LHCN-M2 (cell line): ENCODE data around the gene LSP1. TPM values are rescaled to one million over a fixed set of nuclear protein-coding genes. Genes with fewer than 3 reads are reported as not detected.

ENCODE experiments used
- DNase-seq: peaks from one replicate; pipeline ENCODE4 v3.0.0-alpha.2; 2012; ENCODE audit warnings: low read depth
- total RNA-seq: library from RNA; depleted of rRNA; stranded (reverse); fragments of >200 nt; gene quantifications from 2 replicates; pipeline ENCODE4 v1.2.3, GENCODE V29; 2014

Gene LSP1
- total RNA-seq, 1 experiment from 2014 or later = 311 TPM

DNA sequence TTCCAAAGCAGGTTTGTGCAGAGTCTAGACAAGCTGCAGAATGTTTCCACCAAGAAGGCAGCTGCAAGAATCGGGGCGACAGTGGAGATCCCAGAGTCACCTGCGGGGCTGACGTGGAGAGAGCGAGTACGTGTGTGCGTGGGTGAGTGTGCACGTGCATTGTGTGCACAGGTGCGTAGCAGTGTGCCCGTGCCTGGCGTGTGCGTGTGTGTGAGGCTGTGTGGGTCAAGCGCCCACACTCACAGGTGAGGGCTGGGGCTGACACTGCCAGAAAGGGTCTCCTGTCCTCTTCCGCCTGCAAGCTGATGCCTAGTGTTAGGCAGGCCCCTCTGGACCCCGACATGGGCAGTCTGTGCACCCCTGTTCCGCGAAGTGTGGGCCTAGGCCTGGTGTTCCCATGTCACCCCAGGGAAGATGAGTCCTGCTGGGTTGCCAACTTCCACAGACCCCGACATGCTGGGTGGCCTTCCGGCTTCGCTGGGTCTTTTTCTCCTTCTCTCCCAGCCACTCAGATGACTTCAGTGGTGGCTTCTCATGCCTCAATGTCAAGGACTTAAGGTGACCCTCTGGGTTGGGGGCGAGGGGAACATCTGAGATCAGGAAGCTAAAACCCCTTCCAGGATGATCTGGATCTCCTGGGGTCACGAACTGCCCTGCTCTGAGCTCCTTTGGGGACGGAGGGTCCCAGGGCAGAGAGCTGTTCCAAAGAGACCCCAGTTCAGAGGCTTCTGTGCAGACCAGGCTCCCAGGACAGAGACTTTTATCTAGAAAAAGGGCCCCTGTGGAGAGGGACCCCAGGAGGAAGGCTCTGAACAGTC, 28.5 kb upstream of the LSP1 start:
- DNase-seq = no peak

DNA sequence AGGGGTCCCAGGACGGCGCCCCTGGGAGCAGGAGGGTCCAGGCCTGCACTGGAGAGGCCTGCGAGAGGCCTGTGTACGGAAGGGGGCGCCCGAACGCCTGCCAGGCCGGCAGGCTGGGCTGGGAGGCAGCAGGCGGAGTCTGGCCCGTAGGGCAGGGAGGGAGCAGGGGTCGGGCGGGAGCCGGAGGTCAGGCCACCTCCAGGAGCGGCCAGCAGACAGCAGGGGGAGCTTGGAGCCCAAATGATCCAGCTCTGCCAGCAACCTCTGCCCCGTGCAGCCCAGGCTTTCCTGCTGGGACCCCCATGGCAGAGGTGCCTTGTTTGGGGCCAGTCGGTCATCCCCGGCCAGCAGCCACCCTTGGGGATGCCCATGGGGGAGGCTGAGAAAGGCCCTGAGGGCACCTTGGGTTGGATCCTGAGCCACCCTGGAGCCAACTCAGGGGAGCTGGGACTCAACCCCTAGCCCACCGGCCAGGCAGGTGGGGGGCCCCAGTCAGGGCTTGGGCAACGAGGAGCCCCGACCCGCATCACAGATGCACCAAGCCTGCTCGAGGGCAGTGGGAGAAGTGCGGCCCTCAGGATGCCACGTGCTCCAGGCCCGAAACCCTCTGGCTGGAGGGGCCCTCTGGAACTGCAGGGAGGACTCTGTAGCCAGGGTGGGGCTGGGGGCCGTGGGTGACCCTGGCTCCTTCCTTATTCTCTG, 27.7 kb upstream of the LSP1 start:
- DNase-seq = peak; percentile 50

DNA sequence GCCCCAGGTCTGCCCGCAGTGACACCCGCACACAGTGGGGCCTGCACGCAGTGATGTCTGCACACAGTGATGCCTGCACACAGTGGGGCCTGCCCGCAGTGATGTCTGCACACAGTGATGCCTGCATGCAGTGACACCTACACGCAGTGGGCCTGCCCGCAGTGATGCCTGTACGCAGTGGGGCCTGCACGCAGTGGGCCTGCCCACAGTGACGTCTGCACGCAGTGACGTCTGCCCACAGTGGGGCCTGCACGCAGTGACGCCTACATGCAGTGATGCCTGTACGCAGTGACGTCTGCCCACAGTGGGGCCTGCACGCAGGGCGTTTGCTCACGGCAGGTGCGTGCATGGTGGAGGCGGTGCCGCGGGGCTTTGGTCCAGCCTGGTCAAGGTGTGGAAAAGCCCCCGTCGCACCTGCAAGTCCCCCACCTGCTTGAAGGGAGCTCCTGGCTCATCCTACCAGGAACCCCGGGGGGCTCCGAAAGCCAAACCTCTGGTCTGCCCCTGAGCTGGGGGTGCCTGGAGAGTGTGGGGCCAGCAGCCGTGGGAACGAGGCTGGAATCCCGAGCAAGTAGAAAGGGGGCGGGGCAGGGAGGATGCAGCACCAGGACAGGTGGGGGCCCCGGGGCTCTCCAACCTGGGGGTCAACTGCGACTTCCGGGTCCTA, 27.0 kb upstream of the LSP1 start:
- DNase-seq = no peak

DNA sequence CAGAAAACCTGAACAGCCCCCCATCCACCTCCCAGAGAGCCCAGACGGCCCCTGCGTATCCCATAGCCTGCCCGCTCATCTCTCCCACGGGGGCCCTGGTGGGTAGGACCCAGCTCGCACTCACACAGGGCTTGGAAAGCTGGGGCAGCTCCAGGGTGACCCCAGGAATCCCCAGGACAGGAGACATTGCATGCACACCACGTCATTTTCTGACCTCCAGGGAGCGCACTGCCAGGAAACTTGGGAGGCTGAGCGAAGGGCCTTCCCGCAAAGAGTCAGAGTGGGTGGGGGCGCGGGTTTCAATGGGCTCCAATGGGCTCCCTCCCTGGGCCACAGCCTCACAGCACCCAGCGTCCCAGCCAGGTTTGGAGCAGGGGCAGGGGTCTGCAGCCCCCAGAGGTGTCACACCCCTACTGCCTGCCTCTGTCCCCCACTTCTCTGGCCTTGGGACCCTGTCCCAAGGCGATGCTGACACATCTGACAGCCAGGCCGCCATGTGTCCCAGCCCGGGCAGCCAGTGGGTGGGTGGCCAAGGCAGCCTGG, 26.3 kb upstream of the LSP1 start:
- peak; percentile 85 for DNase-seq

DNA sequence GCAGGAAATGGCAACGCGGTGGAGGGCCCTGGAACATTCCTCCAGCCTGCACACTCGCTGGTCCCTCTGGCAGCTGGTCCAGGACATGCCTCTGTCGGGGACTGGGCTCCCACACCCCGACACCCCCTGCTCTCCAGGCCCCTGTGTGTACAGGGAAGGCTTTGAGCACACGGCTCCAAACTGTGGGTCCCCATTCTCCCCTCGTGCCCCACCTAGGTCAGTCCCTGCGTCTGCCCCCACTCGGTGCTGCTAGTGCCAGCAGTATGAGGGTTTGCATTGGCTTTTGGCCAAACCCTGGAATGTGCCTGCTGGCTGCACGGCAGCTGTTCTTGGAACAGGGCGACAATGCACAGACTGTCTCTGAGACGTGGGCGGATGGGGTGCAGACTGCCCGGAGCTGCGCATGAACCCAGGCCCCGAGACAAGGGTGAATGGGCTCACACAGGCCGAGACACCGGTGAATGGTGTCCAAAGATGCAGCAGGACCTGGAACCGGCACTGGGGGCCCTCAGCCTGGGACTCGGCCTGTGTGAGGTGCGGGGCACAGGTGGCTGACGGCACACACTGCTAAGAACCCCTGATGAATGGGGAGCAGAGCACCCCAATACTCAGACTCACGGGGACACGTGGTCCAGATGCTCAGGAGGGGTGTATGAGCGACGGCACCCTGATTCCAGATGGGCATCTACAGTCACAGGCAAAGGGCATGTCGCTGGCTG, 25.6 kb upstream of the LSP1 start:
- DNase-seq = peak; percentile 96

DNA sequence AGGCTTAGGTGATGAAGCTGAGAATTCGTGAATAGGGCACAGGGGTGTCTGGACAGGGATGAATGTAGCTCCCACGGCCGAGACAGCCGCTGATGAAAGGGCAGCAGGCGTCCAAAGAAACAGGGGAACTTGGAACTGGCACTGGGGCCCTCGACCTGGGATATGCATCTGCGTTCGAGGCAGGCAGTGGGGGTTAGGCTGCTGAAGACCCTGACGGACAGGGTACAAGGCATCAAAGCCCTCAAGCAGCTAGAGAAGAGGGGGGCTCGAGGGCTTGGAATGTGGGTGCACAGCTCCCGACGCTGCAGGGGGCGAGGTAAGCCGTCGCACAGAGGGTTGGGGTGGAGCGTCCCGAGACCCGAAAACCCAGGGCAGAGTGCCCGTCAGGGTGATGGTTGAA, 25.0 kb upstream of the LSP1 start:
- no peak for DNase-seq

DNA sequence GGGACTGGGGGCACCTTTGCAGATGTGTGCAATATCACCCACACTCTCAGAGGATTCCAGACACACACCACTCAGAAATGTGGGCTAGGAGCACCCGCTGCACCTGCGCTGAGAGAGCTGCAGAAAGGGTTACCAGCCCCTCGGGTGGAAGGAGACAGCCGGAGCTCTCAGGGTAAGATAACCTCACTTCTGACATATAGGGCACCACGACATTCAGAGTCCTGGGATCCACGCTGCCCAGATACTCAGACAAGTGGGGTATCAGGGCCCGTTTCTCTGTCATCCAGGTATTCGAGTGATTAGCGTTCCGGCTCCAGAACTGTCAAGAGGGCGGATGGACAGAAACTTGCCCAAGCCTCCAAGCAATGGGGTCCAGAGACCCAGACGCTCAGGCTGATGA, 24.3 kb upstream of the LSP1 start:
- no peak for DNase-seq

DNA sequence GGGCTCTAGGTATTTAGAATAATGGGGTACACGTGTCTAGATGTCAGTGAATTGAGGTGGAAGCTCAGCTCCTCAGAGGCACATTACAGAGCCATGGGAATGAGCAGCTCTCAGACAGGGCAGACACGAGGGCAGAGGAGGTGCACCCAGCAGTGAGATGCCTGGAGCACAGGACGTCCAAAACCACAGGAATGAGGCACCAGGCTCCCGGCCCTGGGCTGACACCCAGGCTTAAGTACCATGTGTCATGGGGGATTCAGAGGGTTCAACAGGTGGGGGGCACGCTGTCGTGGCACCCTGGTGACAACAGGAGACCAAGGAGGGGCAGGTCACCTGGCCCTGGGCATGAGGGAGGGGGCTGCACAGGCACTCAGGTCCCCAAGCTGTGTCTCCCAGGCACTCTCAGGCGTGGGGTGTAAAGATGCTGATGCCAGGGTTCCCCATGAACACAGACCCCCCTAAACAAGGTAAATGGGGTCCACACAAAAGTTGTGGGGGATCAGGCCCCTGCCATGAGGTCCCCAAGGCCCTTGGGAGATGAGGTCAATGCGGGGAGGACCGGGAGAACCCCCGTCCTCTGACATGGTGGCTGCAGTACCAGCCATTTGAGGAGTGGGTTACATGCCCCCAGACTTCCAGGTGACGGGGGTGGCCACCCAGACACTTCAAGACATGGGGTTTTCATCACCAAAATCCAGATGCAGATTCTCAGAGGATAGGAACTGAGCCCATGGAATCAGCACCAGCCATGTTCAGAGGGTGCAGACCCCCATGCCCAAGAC, 23.7 kb upstream of the LSP1 start:
- DNase-seq = peak; percentile 84

DNA sequence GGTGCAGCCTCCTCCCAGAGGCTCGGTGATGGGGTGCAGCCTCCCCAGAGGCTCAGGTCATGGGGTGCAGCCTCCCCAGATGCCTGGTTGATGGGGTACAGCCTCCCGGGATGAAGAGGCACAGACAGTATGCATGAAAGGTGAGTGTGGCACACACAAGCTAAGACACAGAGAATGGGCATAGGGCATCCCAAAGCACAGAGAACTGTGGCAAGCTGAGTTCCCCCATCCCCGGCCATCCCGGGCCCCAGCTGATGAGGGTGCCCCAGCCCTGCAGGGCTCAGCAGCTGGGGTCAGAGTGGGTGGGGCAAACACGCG, 22.9 kb upstream of the LSP1 start:
- DNase-seq = no peak

DNA sequence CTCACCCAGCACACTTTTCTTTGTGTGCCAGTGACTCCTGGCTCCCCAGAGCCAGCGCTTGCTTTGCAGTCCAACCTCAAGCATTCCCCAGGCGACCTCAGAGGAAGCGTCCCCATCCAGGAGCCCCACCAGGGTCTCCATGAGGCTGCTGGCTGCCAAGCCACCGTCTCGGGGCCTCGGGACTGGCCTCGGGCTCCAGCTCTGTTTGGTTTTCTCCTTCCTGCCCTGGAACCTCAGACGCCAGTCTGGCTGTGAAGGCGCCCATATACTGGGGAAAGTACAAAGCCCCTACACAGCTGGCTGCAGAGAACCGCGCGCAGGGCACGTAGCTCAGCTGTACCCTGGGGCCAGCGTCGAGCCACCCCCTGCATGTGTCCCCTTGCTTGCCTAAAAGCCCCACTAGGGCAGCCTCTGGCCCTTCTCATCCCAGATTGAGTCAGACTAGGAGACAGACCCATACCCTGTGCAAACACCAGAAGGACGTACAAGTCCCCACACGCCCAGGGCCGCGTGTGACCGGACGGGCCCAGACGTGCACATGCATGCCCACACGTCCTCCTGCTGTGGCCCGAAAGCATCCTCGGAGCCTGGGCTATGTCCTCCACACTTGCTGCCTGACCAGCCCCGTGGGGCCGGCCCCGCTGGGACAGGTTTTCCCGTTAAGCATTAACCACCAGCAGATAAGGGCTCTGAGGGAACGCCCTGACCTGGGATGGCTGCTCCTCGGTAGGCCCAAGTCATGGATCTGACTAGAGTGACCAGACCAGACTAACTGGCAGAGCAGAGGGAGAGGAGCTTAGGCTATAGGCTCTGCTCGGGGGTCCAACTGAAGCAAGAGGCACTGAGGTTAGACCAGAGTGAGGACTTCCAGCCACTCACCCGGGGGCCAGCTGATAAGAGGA, 22.3 kb upstream of the LSP1 start:
- DNase-seq = peak; percentile 36

DNA sequence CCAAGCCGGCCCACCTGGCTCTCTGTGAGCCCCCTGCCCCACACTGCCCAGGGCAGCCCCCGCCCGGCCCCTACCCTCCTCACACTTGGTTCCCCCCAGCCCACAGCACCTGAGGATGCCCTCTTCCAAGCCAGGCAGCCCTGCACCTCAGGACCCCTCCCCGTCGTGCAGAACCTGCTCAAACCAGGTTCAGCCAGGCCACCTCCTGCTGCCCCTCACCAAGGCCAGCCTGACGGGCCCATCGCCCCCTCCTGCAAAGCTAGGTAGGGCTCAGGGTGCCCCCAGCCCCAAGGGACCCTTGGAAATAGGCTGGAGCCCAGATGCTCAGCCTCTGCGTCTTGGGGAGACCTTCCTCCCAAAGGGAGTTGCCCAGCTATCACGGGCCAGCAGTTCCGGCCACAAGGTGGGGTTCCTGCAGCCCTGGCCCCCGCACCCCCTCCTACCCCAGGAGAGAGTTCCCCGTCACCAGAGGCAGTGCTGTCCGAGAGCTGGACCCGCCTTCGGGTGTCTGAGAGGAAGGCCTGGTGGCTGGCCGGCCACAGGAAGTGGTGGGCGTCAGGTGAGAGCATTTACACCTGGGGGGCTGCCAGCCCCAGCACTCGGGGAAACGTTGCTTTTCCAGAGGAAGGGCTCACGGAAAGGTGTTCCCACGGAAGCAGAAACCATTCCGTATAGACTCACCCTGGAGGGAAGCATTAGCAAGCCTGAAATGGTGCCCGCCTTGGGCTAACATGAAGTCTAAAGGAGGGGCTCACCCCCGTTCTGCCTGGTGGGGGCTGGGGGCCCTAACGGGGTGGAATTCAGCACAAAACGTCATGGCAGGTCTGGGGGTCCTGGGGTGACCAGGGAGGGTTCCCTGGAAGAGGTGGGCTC, 21.3 kb upstream of the LSP1 start:
- DNase-seq = no peak

DNA sequence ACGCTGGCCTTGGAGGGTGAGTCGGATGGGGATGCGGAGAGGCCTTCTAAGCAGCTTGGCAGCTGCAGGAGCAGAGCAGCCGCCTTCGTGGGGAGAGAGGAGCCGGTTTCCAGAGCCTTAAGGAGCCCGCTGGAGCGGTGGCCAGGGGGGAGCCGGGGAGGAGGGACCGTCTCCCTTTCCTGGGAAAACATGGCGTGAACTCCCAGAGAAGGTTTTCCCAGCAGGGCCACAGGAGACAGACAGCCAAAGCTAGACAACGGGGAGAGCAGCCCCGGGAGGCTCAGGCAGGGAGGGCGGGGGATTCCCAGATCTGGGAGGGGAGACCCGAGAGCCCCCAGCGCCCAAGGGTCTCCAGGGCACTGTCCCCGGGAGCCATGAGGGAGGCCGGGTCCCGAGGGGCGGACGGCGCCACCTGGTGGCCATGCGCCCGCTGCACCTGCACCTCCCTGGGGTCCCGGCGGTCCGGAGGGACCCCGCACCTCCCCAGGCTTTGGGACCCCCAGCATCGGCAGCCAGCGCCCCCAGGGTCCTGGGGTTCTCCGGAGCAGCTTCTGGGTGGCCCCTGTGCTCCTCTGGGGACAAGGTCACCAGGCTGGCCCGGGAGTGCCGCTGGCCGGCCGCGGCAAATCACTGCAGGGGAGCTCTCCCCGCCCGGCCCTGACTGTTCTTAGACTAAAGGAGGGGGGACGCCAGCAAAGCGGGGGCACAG, 20.5 kb upstream of the LSP1 start:
- no peak for DNase-seq

DNA sequence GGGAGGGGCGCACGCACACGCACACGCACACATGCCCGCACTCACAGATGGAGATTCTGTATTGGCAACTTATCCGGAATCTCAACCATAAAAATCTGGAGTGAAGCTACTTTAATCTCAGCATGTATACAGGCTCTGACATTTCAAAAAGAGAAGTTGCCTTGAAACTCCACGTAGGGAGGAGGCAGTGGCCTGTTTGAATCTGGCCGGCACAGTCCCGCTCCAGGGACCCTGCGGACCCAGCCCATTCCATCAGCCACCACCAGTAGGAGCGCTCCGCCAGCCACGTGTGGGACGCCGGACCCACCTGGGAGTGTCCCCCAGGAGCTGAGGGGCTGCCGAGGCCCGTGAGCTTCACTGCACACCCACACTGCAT, 20.0 kb upstream of the LSP1 start:
- no peak for DNase-seq

DNA sequence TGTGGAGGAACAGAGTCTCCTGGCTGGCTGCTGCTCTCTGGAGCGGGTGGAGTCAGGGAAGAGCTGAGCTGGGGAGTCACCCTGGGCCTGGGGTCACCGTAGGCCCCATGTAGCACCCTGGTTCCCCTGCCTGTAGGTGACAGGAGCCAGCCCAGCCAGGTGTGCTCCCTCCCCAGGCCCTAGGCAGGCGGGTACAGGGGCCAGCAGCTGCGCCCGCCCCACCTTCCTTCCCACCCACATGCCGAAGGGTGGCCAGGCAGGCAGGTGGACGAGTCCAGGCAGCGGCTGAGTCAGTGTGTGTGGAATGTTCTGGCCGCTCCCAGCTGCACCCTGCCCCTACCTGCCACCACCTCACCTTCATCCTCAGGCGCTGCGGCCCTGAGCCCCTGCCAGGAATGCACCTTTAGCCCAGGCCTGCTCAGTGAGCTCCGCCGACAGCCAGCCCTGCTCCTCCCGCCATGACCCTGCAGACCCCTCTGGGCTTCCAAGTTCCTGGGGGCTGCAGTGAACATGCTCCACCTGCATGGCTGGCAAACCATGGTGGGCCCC, 18.7 kb upstream of the LSP1 start:
- DNase-seq = no peak

DNA sequence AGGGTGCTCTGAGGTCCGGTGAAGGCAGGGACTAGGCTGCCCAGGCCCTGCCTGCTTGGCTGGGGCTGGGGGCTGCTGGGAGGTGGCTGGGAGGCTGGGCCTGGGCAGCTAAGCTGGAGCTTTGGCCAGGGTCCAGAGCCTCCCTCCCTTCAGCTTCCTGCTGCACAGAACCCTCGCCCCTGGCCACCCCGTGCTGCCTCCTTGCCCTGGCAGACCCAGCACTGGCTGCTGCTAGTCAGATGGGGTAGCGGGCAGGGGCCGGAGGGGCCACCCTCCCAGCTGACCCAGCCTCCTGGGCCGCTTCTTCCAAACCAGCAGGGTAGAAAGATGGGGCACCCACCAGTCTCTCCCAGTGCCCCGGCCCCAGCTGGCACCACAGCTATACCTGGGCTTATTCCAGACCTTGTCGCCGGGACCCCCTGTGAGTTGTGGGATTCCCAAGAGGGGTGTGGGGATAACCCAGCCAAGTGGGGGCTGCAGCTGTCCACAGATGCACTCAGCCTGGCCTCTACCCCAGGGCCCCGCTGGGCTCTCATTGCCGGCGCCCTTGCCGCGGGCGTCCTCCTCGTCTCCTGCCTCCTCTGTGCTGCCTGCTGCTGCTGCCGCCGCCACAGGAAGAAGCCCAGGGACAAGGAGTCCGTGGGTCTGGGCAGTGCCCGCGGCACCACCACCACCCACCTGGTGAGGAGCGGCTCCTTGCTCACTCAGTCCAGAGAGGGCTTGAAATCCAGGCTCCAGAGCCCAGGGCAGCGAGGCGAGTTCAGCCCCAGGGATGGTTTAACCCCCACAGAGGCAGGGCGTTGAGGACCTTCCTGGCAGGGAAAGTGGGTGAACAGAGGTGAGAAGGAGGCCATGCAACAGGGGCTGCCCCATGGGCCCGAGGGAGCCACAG, 17.9 kb upstream of the LSP1 start, which contains the start of gene SYT8:
SYT8 (plus strand) TSS at position 212 of the 892 bp plus-strand sequence; CDS start at position 328, 116 bp downstream.
- DNase-seq = no peak

DNA sequence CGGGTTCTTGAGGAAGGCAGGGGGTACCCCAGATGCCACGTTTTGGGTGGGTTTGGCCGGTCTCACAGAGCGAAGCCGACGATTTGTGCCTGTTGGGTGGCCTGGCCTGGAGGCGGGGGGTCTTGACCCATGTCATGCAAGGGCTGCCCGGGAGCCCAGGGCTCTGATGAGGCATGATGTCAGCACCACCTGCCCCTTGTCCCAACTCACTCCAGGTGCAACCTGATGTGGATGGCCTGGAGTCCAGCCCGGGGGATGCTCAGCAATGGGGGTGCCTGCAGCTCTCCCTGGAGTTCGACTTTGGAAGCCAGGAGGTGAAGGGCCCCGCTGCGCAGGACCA, 17.2 kb upstream of the LSP1 start:
- no peak for DNase-seq
